Stimulated activated CD4-positive, alpha-beta T cell treated with anti-CD3 and anti-CD28 coated beads, TNF-alpha, amount 100 ng/mL, for 1 hour (primary cell): Measurements from ENCODE around the gene GIPC2.

Source experiments
- DNase-seq, 3 donors: peaks; one replicate each; pipeline ENCODE4 v3.0.0-alpha.2; 2020; ENCODE audit warnings: low read depth in 3 of 3, low spot score in 1 of 3

Gene GIPC2

GRCh38 chr1:78143152-78143551 is 97.4 kb downstream of the GIPC2 start:
- DNase-seq: no peak

DNA sequence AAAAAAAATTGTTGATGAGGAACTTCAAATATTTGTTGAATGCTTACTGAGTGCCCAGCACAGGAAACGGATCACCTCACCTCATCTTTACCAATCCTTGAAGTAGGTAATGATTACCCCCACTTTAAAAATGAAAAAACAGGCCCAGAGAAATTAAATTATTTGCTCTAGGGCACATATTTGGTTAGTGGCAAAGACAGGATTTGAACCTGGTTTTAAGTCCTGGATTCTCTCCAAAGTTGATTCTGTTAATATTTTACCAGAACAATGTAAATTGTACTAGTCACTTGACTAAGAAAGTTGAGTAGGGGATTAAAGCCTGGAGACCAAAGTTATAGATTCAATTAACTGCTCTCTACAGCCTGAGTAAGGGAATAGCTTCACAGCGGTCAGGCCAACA is 97.9 kb downstream of the GIPC2 start:
- DNase-seq: no peak

GRCh38 chr1:78145105-78145580 is 99.4 kb downstream of the GIPC2 start:
- no peak for DNase-seq

DNA sequence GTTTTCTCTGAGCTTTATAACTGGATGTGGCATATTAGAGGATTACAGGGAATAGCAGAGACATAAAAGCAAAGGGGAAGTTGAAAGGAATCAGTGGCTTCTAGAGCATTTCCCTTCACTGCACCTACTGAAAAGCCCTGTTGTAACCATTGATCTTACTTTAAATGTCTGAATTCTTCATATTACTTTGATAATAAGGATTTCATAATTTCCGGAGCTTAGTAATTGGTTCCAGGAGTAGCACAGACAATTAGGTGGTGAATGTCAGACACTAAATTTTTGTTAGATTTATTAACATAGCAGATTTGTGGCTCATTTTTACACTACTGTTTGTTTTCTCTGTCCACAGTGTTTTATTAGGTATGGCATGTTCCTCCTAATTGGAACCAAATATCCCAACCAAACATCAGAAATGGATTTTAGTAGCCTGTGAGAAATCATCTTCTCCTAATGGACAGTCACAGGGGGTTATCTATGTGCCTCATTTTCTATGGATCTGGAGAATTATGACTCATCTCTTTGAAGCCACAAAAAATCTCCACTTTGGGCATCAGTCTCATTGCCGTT is 100.5 kb downstream of the GIPC2 start:
- no peak for DNase-seq

GRCh38 chr1:78147031-78147430 is 101.3 kb downstream of the GIPC2 start:
- DNase-seq: no peak

GRCh38 chr1:78153092-78153736 is 107.4 kb downstream of the GIPC2 start:
- DNase-seq: no peak

GRCh38 chr1:78155121-78155520 is 109.4 kb downstream of the GIPC2 start:
- no peak for DNase-seq

- DNase-seq: no peak
Observed at GRCh38 chr1:78156805-78157521, 111.2 kb downstream of the GIPC2 start.

DNA sequence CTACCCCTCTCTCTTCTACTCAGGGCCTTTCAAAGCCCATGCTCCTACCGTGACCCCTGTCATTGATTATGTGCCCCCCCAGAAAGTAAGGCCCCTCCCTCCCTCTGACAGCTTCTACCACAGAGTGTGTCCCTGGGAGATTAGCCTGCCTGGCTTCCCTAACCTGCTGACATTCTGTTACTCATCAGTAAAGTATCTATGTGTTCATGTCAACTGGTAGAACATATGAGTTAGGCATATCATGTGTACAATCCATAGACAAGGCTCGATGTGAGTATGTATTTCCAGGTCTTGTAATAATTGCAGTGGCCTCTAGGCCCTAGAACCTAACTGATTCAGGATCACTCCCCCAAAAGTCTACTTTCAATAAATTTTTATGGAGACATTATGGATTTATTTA is 120.0 kb downstream of the GIPC2 start:
- DNase-seq: no peak

DNA sequence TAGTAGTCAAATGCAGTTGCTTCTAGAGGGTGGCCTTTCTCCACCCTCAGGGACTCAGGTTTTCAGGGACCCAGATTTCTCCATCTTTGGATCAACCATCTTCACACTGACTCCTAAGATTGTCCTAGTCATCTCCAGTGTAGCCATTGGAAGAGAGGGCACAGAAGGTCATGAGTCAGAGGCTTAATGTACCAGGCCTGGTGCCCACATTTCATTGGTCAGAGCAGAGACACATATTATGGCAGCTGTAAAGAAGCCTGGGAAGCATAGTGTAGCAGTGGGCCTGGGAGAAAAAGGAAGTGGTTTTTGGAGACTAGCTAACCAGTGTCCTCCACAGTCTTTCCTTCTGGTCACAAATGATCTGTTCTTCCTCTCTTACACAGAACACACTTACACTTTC is 122.5 kb downstream of the GIPC2 start:
- no peak for DNase-seq

- DNase-seq: no peak
Observed at GRCh38 chr1:78170859-78171258, 125.1 kb downstream of the GIPC2 start.

GRCh38 chr1:78171736-78172590 is 126.2 kb downstream of the GIPC2 start:
- DNase-seq: no peak

DNA sequence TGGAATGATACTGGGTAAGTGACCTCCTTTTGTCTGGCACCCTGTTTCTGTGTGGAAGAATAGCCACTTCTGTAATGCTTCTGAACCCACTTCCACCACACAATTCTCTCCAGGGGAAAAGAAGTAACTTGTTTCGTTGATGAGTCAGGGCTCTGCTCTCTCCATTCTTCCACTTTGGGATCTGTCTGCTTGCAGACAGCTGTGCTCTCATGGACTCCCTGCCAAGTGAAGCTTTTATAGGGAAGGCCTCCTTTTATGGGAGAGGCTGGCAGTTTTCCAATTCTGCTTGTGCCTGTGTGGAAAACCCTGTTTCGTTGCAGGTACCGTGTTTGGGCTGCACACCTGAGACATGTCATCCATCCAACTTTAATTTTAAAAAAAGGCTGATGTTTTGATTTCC is 130.7 kb downstream of the GIPC2 start:
- DNase-seq: no peak

- DNase-seq: no peak
Observed at GRCh38 chr1:78177708-78178270, 132.0 kb downstream of the GIPC2 start.

DNA sequence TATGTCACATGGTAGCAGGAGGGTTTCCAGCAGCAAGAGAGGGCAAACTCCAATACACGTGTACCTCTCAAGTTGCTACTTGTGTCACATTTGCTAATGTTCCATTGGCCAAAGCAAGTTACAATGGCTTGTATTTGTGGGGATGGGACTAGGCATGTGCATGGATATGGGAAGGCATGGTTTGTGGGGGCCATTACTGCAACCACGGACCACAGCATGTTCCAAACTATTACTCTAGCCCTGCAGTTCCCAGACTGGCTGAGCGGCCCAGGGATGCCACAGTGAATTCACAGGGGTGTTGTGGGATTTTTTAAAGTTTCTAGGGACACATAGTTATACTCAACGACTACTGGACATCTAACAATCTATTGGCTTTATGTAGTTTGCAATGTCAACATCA is 133.1 kb downstream of the GIPC2 start:
- no peak for DNase-seq

GRCh38 chr1:78184460-78185072 is 138.8 kb downstream of the GIPC2 start:
- no peak for DNase-seq
